GM12878 (cell line): ENCODE data around the gene CCDC85A.

Experiments used
- CTCF ChIP-seq, 3 experiments: IDR thresholded peaks in 2 of 3; conservative IDR thresholded peaks in 1 of 3; 2 replicates each; pipeline ENCODE4 v1.5.1; 2011; ENCODE audit warnings: low read depth in 3 of 3, low read length in 3 of 3, mild to moderate bottlenecking in 3 of 3, control low read depth in 2 of 3, moderate library complexity in 2 of 3, inconsistent platforms in 1 of 3, mixed read lengths in 1 of 3; ENCODE audit not compliant: control insufficient read depth in 2 of 3, insufficient read depth in 1 of 3; ENCODE audit errors: extremely low read depth in 1 of 3
- MTA2 ChIP-seq: fragments of 450-650 bp; IDR thresholded peaks from 2 replicates; pipeline ENCODE4 v1.6.1; 2016; ENCODE audit warnings: low read depth, mild to moderate bottlenecking, moderate library complexity
- TAF1 ChIP-seq: IDR thresholded peaks from 2 replicates; pipeline ENCODE4 v1.6.1; 2011; ENCODE audit warnings: mild to moderate bottlenecking, low read depth, low read length, borderline replicate concordance
- TF ChIP-seq, protein P1 (sequence below): IDR thresholded peaks from 2 replicates; pipeline ENCODE4 v1.6.1; 2012; ENCODE audit warnings: low read length, inconsistent platforms
- TF ChIP-seq, protein P2 (sequence below): IDR thresholded peaks from 2 replicates; pipeline ENCODE4 v1.6.1; 2012; ENCODE audit warnings: low read depth, low read length, improper control_type of control experiment
- TF ChIP-seq, protein P3 (sequence below): IDR thresholded peaks from 2 replicates; pipeline ENCODE4 v1.6.1; 2012; ENCODE audit warnings: mild to moderate bottlenecking, low read depth, low read length
- TF ChIP-seq, protein P4 (sequence below): fragments of 450-650 bp; conservative IDR thresholded peaks from 2 replicates; pipeline ENCODE4 v1.6.1; 2017; ENCODE audit warnings: mild to moderate bottlenecking, moderate library complexity

DNA sequence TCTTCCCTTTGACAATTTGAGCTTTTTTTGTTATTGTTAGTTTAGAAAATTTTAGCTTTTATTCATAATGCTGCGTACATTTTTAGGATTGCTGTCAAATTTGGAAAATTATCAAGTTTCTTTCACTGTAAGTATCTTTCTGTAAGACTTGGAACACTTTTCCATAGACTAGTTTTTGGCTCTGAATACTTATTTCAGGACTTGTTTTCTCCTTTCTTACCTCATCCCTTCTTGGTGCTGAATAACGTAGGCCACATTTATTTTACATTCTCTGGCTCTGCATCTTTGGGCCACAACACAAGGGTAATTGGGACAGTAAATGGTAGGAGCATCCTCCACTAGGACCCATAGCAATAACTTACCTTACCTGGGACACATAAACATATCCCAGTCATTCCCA is 85.1 kb downstream of the CCDC85A start:
- TF ChIP-seq, protein P1, sequence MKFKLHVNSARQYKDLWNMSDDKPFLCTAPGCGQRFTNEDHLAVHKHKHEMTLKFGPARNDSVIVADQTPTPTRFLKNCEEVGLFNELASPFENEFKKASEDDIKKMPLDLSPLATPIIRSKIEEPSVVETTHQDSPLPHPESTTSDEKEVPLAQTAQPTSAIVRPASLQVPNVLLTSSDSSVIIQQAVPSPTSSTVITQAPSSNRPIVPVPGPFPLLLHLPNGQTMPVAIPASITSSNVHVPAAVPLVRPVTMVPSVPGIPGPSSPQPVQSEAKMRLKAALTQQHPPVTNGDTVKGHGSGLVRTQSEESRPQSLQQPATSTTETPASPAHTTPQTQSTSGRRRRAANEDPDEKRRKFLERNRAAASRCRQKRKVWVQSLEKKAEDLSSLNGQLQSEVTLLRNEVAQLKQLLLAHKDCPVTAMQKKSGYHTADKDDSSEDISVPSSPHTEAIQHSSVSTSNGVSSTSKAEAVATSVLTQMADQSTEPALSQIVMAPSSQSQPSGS, result no peak
- TF ChIP-seq CTCF (IDR thresholded peaks at IDR 0.05 in 2 of 3, conservative IDR thresholded peaks at IDR 0.05 in 1 of 3; ENCODE audit: control insufficient read depth in 2 of 3, extremely low read depth in 1 of 3, insufficient read depth in 1 of 3, low read depth in 3 of 3, low read length in 3 of 3) (no peak), MTA2 (no peak), TAF1 (no peak)
- TF ChIP-seq, protein P2, sequence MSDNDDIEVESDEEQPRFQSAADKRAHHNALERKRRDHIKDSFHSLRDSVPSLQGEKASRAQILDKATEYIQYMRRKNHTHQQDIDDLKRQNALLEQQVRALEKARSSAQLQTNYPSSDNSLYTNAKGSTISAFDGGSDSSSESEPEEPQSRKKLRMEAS, result no peak
- TF ChIP-seq, protein P3, sequence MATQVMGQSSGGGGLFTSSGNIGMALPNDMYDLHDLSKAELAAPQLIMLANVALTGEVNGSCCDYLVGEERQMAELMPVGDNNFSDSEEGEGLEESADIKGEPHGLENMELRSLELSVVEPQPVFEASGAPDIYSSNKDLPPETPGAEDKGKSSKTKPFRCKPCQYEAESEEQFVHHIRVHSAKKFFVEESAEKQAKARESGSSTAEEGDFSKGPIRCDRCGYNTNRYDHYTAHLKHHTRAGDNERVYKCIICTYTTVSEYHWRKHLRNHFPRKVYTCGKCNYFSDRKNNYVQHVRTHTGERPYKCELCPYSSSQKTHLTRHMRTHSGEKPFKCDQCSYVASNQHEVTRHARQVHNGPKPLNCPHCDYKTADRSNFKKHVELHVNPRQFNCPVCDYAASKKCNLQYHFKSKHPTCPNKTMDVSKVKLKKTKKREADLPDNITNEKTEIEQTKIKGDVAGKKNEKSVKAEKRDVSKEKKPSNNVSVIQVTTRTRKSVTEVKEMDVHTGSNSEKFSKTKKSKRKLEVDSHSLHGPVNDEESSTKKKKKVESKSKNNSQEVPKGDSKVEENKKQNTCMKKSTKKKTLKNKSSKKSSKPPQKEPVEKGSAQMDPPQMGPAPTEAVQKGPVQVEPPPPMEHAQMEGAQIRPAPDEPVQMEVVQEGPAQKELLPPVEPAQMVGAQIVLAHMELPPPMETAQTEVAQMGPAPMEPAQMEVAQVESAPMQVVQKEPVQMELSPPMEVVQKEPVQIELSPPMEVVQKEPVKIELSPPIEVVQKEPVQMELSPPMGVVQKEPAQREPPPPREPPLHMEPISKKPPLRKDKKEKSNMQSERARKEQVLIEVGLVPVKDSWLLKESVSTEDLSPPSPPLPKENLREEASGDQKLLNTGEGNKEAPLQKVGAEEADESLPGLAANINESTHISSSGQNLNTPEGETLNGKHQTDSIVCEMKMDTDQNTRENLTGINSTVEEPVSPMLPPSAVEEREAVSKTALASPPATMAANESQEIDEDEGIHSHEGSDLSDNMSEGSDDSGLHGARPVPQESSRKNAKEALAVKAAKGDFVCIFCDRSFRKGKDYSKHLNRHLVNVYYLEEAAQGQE, result no peak
- TF ChIP-seq, protein P4, sequence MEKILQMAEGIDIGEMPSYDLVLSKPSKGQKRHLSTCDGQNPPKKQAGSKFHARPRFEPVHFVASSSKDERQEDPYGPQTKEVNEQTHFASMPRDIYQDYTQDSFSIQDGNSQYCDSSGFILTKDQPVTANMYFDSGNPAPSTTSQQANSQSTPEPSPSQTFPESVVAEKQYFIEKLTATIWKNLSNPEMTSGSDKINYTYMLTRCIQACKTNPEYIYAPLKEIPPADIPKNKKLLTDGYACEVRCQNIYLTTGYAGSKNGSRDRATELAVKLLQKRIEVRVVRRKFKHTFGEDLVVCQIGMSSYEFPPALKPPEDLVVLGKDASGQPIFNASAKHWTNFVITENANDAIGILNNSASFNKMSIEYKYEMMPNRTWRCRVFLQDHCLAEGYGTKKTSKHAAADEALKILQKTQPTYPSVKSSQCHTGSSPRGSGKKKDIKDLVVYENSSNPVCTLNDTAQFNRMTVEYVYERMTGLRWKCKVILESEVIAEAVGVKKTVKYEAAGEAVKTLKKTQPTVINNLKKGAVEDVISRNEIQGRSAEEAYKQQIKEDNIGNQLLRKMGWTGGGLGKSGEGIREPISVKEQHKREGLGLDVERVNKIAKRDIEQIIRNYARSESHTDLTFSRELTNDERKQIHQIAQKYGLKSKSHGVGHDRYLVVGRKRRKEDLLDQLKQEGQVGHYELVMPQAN, result no peak
